Hippocampal formation (tissue), 2 donors: ENCODE data around the gene NR2E3.
"Not testable (repeated sequence)": the region's sequence is repeated elsewhere in the genome, so short reads cannot be mapped to it uniquely, and the experiment has no call there.

Experiments
- DNase-seq, 2 donors: peaks; one replicate each; lab custom pipeline; 2025; lab: John Stamatoyannopoulos, UW

The NR2E3 gene

GRCh38 chr15:71815301-71815700 lies 4.9 kb downstream of the NR2E3 start:
- no peak for DNase-seq

- DNase-seq: no peak
Observed at GRCh38 chr15:71817351-71817750, 7.0 kb downstream of the NR2E3 start.

GRCh38 chr15:71820127-71820526 lies 9.8 kb downstream of the NR2E3 start:
- DNase-seq: no peak

GRCh38 chr15:71821547-71822129 lies 11.3 kb downstream of the NR2E3 start:
- no peak for DNase-seq

GRCh38 chr15:71822890-71823630 lies 12.7 kb downstream of the NR2E3 start:
- no peak for DNase-seq

GRCh38 chr15:71823801-71824200 lies 13.4 kb downstream of the NR2E3 start:
- no peak for DNase-seq

GRCh38 chr15:71825021-71825730 lies 14.8 kb downstream of the NR2E3 start:
- no peak for DNase-seq

GRCh38 chr15:71826196-71826595 lies 15.8 kb downstream of the NR2E3 start:
- no peak for DNase-seq

- DNase-seq: no peak
Observed at GRCh38 chr15:71830981-71831380, 20.6 kb downstream of the NR2E3 start.

- DNase-seq: no peak
Observed at GRCh38 chr15:71841563-71841962, 31.2 kb downstream of the NR2E3 start.

- DNase-seq: no peak
Observed at GRCh38 chr15:71844916-71845315, 34.6 kb downstream of the NR2E3 start.

GRCh38 chr15:71853543-71853942 lies 43.2 kb downstream of the NR2E3 start:
- DNase-seq: no peak

GRCh38 chr15:71858232-71858631 lies 47.9 kb downstream of the NR2E3 start:
- DNase-seq: not testable (repeated sequence)
